SH-SY5Y (cell line): ENCODE measurements around the gene AGBL1.

Experiments
- GATA2 ChIP-seq: IDR thresholded peaks from 2 replicates; pipeline ENCODE4 v1.6.1; 2011; ENCODE audit warnings: mild to moderate bottlenecking, low read depth, low read length
- GATA3 ChIP-seq: IDR thresholded peaks from 2 replicates; pipeline ENCODE4 v1.6.1; 2011; ENCODE audit warnings: low read depth, mild to moderate bottlenecking, low read length, moderate library complexity

- TF ChIP-seq GATA2 (no peak), GATA3 (no peak)
Observed at GRCh38 chr15:86964271-86964670, 884.6 kb downstream of the AGBL1 start.
